ENCODE data around the gene IGLL1.

- no peak for TF ChIP-seq CTCF (IDR thresholded peaks at IDR 0.05; ENCODE audit: insufficient read depth, low read length, poor library complexity, severe bottlenecking)
- TF ChIP-seq EZH2phosphoT487 (conservative IDR thresholded peaks at IDR 0.05; ENCODE audit: low read length) = no peak
Observed at GRCh38 chr22:23553438-23553837, 26.7 kb downstream of the IGLL1 start.
